ENCODE results near the gene OR13C2. TPM values are rescaled to one million over a fixed set of nuclear protein-coding genes. Genes with fewer than 3 reads are reported as not detected.

Gene OR13C2
- polyA plus RNA-seq, 1 of the 3 experiments (the other 2 are of a cell fraction) = not detected

- Histone ChIP-seq H3K4me3 (ENCODE audit: low read depth in 2 of 2, low read length in 1 of 2) (no peak overlapping the region), H3K4me1 (ENCODE audit: control insufficient read depth in 1 of 2, insufficient read depth in 2 of 2, low read depth in 1 of 2, low read length in 1 of 2) (no peaks in the 10 kb centered on the region), H3K9me3 (no peaks in the 10 kb centered on the region), H3F3A (replicated peaks; ENCODE audit: insufficient read depth) (no peaks in the 10 kb centered on the region), H3K4me2 (no peak overlapping the region), H4K20me1 (ENCODE audit: insufficient read depth) (no peaks in the 10 kb centered on the region), H3K79me2 (ENCODE audit: insufficient read depth) (no peaks in the 10 kb centered on the region), H3K27ac (ENCODE audit: low read depth in 2 of 2, low read length in 1 of 2) (no peak overlapping the region), H2AFZ (ENCODE audit: low read depth) (no peak overlapping the region), H3K36me3 (replicated peaks in 1 of 2; ENCODE audit: control insufficient read depth in 1 of 2, insufficient read depth in 2 of 2, low read length in 1 of 2) (no peaks in the 10 kb centered on the region), H3K27me3 (ENCODE audit: insufficient read depth) (no peaks in the 10 kb centered on the region), H3K9me2 (no peaks in the 10 kb centered on the region), H3K9ac (no peak overlapping the region)
- TF ChIP-seq MAX (IDR thresholded peaks at IDR 0.05; ENCODE audit: low read depth) (no peak), GABPA (IDR thresholded peaks at IDR 0.05; ENCODE audit: low read depth) (no peak), MXI1 (IDR thresholded peaks at IDR 0.05; ENCODE audit: low read depth, low read length) (no peak), RCOR1 (IDR thresholded peaks at IDR 0.05; ENCODE audit: low read length) (no peak), FOXM1 (IDR thresholded peaks at IDR 0.05; ENCODE audit: low read depth) (no peak), RFX5 (IDR thresholded peaks at IDR 0.05; ENCODE audit: low read length) (no peak), RAD21 (IDR thresholded peaks at IDR 0.05; ENCODE audit: low read length) (no peak), FOSL2 (IDR thresholded peaks at IDR 0.05; ENCODE audit: borderline replicate concordance, low read depth) (no peak), RXRA (IDR thresholded peaks at IDR 0.05; ENCODE audit: borderline replicate concordance, low read depth) (no peak), JUND (IDR thresholded peaks at IDR 0.05) (no peak), REST (IDR thresholded peaks at IDR 0.05; ENCODE audit: low read depth, low read length) (no peak), SMC3 (IDR thresholded peaks at IDR 0.05; ENCODE audit: low read depth, low read length) (no peak), TCF12 (IDR thresholded peaks at IDR 0.05) (no peak), CTCF (IDR thresholded peaks at IDR 0.05) (no peak), NRF1 (IDR thresholded peaks at IDR 0.05; ENCODE audit: low read depth, low read length) (no peak), CHD2 (IDR thresholded peaks at IDR 0.05; ENCODE audit: low read length, partially characterized antibody) (no peak), NFIC (IDR thresholded peaks at IDR 0.05; ENCODE audit: borderline replicate concordance) (no peak), SIN3A (IDR thresholded peaks at IDR 0.05; ENCODE audit: borderline replicate concordance, low read depth, low read length) (no peak), GATA2 (CRISPR knock-in tag; IDR thresholded peaks at IDR 0.05) (no peak)
- ChIA-PET POLR2A (no interaction called here), CTCF (no interaction called here)
- DNase-seq = no peak
- 8% methylated on average over 8 of the region's 8 CpGs for WGBS (ENCODE audit: low lambda C conversion rate)
Observed at GRCh38 chr9:104556830-104557634, 48.4 kb downstream of the OR13C2 start.
